Adrenal gland (tissue), 12 donors: Measurements from ENCODE around the gene SH3D19. TPM values are rescaled to one million over a fixed set of nuclear protein-coding genes. Genes with fewer than 3 reads are reported as not detected.

Source experiments
- DNase-seq, 7 donors: peaks; one replicate each; pipeline ENCODE4 v3.0.0-alpha.2; 2019 to 2020
- H3K27ac ChIP-seq, 5 donors: fragments of 200-600 bp; sonication (generic) in 4 of 5; 1 replicate in 3 of 5; 2 replicates in 2 of 5; pipeline versions ENCODE4 v1.5.1 to v1.8.0; 2016 to 2020; ENCODE audit warnings: mild to moderate bottlenecking in 1 of 5
- H3K27me3 ChIP-seq: fragments of 200-600 bp; 2 replicates; pipeline ENCODE4 v1.8.0; 2021
- H3K36me3 ChIP-seq, 2 donors: fragments of 200-600 bp; replicated peaks in 1 of 2; 1 replicate in 1 of 2; 2 replicates in 1 of 2; pipeline versions ENCODE4 v1.5.1 to v1.8.0; 2018 to 2022
- H3K4me1 ChIP-seq, 2 donors: fragments of 200-600 bp; replicated peaks in 1 of 2; 1 replicate in 1 of 2; 2 replicates in 1 of 2; pipeline versions ENCODE4 v1.5.1 to v1.8.0; 2018 to 2021
- H3K4me3 ChIP-seq, 4 donors: fragments of 200-600 bp; sonication (generic) in 3 of 4; one replicate each; pipeline ENCODE4 v1.5.1; 2016 to 2018
- H3K9me3 ChIP-seq, 3 donors: fragments of 200-600 bp; sonication (generic) in 1 of 3; replicated peaks in 1 of 3; 1 replicate in 2 of 3; 2 replicates in 1 of 3; pipeline versions ENCODE4 v1.5.1 to v1.8.0; 2016 to 2021
- CTCF ChIP-seq, 6 experiments: fragments of 450-650 bp in 4 of 6; fragments of 200-600 bp in 2 of 6; sonication (generic) in 1 of 6; IDR thresholded peaks; 1 replicate in 5 of 6; 2 replicates in 1 of 6; pipeline versions ENCODE4 v1.5.1 to v1.8.0; 2016 to 2021; ENCODE audit warnings: antibody characterized with exemption in 6 of 6, mild to moderate bottlenecking in 2 of 6, moderate library complexity in 1 of 6
- POLR2A ChIP-seq, 2 donors: fragments of 450-650 bp; IDR thresholded peaks; one replicate each; pipeline ENCODE4 v1.6.1; 2017; ENCODE audit warnings: antibody characterized with exemption in 2 of 2, mild to moderate bottlenecking in 2 of 2, moderate library complexity in 1 of 2
- WGBS, 4 donors: extraction: QIAGEN DNeasy Blood & Tissue Kit in 2 of 4; methylation state at CpG; one replicate each; pipeline versions ENCODE4 v1.1.5 to v1.1.7; 2013 to 2017; 5-methylcytosine and 5-hydroxymethylcytosine counted together
- intact Hi-C, 2 donors: fragments of 100-400 bp; cut with DNase I; formaldehyde crosslinking; loops; one replicate each; pipeline versions ENCODE4 v1.14.1 to v1.15.0; 2022 to 2023
- polyA plus RNA-seq, 3 donors: library from polyadenylated mRNA; stranded (reverse); fragments of 200-250 nt in 2 of 3; fragments of 350-450 nt in 1 of 3; fragmentation: Illumina TruSeq in 1 of 3; extraction: RNeasy Lipid Tissue Mini Kit (QIAGEN cat#74804) in 1 of 3; gene quantifications; one replicate each; pipeline ENCODE4 v1.2.3, GENCODE V29; 2013 to 2014
- total RNA-seq, 9 donors: library from RNA; depleted of rRNA in 4 of 9; stranded (reverse); fragments of >200 nt in 4 of 9; fragments of 120-200 nt in 1 of 9; fragmentation: NEBNext Ultra II Directional in 1 of 9; extraction: Animal tissue kit (Norgen Biotek cat#: 25700) in 1 of 9; gene quantifications; one replicate each; pipeline versions ENCODE4 v1.1.0 to v1.2.4, GENCODE V29; 2013 to 2023
- donor health status: healthy with polysubstance abuse.
- donor health status: Bipolar disorder and iron deficiency.
- donor health status: DM: yes; HTN: yes; CAD: no.
- donor health status: DM: no; HTN: no; CAD: no.
- donor health status: DM: no; HTN: no; CAD: no.
- donor health status: DM: yes; HTN: yes; CAD: no.

The SH3D19 gene
- total and polyA plus RNA-seq, 12 donors = 16.6 to 117 (median 40.3) TPM

- no peak for TF ChIP-seq CTCF (IDR thresholded peaks at IDR 0.05)
- TF ChIP-seq POLR2A (IDR thresholded peaks at IDR 0.05) = no peak
- Histone ChIP-seq H3K36me3 (no peaks in the 10 kb centered on the region), H3K9me3 (no peaks in the 10 kb centered on the region), H3K27me3 (no peaks in the 10 kb centered on the region), H3K27ac (peak overlapping the region in 3 of 5 donors; percentile 15 to 25 (median 17)), H3K4me3 (no peak overlapping the region), H3K4me1 (peaks cover 21 to 27% of the 10 kb centered on the region in 2 donors)
- intact Hi-C loops = no loop called here
- 31 to 65% (median 56%) methylated on average over 1 of the region's 1 CpG for WGBS, 4 donors
- no peak for DNase-seq
Measured at GRCh38 chr4:151207868-151208267, 117.5 kb downstream of the SH3D19 start.

- Histone ChIP-seq H3K9me3 (no peaks in the 10 kb centered on the region), H3K36me3 (no peaks in the 10 kb centered on the region), H3K27ac (peak overlapping the region in 3 of 5 donors; percentile 15 to 27 (median 25)), H3K27me3 (no peaks in the 10 kb centered on the region), H3K4me3 (no peak overlapping the region), H3K4me1 (peaks cover 21 to 28% of the 10 kb centered on the region in 2 donors)
- TF ChIP-seq CTCF (IDR thresholded peaks at IDR 0.05) (no peak), POLR2A (IDR thresholded peaks at IDR 0.05) (no peak)
- DNase-seq = no peak
- intact Hi-C loops = no loop called here
- WGBS, 4 donors = 41 to 46% (median 44%) methylated on average over 1 of the region's 1 CpG
Measured at GRCh38 chr4:151207186-151207585, 118.2 kb downstream of the SH3D19 start.

- H3K4me1 ChIP-seq = peaks cover 21 to 28% of the 10 kb centered on the region in 2 donors
- TF ChIP-seq POLR2A (IDR thresholded peaks at IDR 0.05) (no peak), CTCF (IDR thresholded peaks at IDR 0.05) (no peak)
- no peak for DNase-seq
- H3K4me3 ChIP-seq = no peak overlapping the region
- intact Hi-C loops = no loop called here
- no peaks in the 10 kb centered on the region for H3K27me3 ChIP-seq
- 42 to 48% (median 43%) methylated on average over 3 of the region's 3 CpGs for WGBS, 4 donors
- peak overlapping the region in 1 of 5 donors; percentile 37 for H3K27ac ChIP-seq
- H3K36me3 ChIP-seq = no peaks in the 10 kb centered on the region
- no peaks in the 10 kb centered on the region for H3K9me3 ChIP-seq
Measured at GRCh38 chr4:151206241-151207005, 119.0 kb downstream of the SH3D19 start.

- 44 to 61% (median 51%) methylated on average over 1 of the region's 1 CpG for WGBS, 4 donors
- Histone ChIP-seq H3K27ac (peak overlapping the region in 1 of 5 donors; percentile 37), H3K4me3 (no peak overlapping the region), H3K36me3 (no peaks in the 10 kb centered on the region), H3K4me1 (peaks cover 21 to 28% of the 10 kb centered on the region in 2 donors), H3K27me3 (no peaks in the 10 kb centered on the region), H3K9me3 (no peaks in the 10 kb centered on the region)
- intact Hi-C loops = no loop called here
- TF ChIP-seq POLR2A (IDR thresholded peaks at IDR 0.05) = no peak
- TF ChIP-seq CTCF (IDR thresholded peaks at IDR 0.05) = no peak
- no peak for DNase-seq
Measured at GRCh38 chr4:151205722-151206121, 119.7 kb downstream of the SH3D19 start.
